GOT3 (cell line): ENCODE results near the gene HPSE2.

ENCODE experiments used
- DNase-seq: peaks from one replicate; lab custom pipeline; 2025; ENCODE audit warnings: mixed read lengths; lab: John Stamatoyannopoulos, UW

HPSE2 gene

GRCh38 chr10:98414578-98414931, 821.1 kb downstream of the HPSE2 start:
- DNase-seq: no peak

DNA sequence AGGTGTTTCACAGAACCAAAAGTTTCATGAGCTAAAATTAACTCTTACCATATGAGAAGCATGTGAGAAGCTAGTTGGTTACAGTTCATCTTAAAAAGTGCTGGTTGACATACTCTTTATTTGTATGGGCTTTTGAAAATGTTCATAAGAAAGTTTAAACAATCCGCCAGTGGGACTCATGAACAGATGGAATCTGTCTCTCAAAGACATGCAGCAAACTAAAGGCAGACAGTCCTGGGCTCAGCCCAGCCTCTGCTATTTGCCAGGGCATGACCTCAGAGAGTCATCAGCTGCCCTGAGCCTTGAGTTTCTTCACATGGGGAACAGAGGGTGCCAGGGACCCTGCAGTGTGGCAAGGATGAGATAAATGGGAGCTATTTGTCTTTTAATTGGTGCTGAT, 823.9 kb downstream of the HPSE2 start:
- no peak for DNase-seq

DNA sequence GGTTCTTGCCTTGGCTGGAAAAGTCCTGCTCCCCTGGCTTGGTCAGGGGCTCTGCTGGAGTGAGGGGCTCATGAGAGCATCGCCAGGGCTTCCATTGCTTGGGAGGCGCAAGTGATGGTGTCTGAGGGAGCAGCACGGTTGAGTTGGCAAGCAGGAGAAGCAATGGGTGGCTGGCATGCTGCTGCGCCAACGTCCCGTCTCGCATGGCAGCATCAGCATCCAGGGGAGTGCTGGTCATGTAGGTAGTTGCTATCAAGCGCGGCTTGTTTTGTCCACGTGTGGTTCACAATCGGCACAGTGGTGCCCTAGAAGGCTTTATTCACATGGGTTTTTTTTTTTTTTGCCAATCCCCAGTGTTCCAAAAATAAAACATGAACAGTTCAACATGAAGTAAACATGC, 824.5 kb downstream of the HPSE2 start:
- DNase-seq: no peak

GRCh38 chr10:98410759-98411158, 824.9 kb downstream of the HPSE2 start:
- DNase-seq: no peak

DNA sequence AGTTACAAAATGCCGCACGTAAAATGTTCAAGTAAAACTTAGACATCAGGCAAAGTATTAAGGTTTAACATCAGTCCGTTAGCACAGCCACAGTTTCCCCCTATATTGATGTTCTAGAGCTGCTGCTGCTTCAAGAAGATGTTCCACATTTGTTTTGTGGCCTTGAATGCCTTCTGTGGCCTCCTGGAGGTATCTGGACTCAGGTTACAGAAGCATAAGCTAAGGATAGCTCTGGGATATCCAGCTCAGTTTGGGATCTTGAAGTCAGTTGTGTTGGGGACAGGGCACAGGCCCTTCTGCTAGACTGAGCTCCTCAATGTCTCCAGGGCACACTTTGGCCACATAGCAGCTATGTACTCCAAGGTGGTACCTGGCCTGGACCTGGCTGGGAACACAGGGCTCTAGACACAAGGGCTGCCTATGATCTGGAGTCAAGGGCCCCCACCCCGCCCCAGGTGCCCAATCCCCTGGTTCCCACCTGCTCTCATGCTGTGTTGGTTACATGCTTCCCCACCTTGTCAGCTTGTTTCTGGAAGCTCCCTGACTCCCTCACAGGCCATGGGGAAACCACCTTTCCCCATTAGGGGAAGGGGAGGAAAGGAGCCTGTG, 825.4 kb downstream of the HPSE2 start:
- DNase-seq: no peak

- no peak for DNase-seq
These were observed 826.9 kb downstream of the HPSE2 start for GRCh38 chr10:98408799-98409198.

DNA sequence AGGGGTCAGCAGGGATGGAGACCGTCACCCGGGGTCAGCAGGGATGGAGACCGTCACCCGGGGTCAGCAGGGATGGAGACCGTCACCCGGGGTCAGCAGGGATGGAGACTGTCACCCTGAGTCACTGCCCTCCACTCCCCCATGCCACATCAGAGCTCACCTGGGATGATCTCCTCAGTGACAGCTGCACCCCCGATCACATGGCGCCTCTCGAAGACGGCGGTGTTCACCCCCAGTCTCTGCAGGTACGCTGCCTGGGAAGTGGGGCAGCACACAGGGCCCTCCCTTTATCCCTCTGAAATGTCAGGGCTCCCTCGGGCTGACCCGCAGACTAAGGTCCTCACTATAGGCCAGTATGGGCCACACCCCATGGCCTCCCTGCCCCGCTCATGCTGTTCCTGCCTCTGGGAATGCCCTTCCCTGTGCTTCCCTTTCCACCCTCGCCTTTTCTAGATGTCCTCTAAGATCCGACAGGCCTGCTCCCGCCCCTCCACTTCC, 827.9 kb downstream of the HPSE2 start:
- no peak for DNase-seq
